NK-92 treated with Interleukin-12 subunit alpha and Interleukin-12 subunit beta, amount 100 ng/mL, for 24 hours (cell line): ENCODE measurements around the gene EEF1A1.
"Not testable (repeated sequence)": the region's sequence is repeated elsewhere in the genome, so short reads cannot be mapped to it uniquely, and the experiment has no call there.

Source experiments
- DNase-seq: peaks from one replicate; lab custom pipeline; 2025; lab: John Stamatoyannopoulos, UW

EEF1A1 gene

DNA sequence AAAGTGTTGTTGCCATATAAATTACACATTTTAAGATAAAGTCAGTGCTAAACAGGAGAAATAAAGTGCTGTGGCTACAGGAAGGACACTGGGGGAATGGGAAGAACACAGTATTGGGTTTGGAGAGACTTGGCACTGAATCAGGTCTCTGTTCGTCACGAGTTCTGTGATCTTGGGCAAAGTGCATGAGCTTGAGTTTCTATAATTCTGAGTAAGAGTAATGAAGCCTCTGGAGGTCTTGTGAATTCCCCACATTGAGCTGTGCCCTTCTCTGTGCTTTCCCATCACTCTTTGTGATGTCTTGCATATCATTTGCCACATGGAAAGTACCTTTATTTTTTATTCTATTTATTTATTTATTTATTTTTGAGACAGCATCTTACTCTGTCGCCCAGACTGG lies 16.8 kb upstream of the EEF1A1 start:
- DNase-seq, result no peak

DNA sequence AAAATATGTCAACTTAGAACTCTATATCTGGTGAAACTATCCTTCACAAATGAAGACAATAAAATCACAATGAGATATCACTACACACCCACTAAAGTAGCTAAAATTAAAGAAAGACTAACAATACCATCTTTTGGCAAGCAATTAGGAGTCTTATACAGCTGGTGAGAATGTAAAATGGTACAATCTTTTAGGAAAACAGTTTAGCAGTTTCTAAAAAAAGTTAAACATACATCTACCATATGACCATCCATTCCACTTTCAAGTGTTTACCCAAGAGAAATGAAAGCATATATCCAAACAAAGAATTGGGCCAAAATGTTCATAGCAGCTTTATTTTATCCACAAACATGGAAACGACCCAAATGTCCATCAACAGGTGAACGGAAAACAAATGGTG lies 13.8 kb upstream of the EEF1A1 start:
- DNase-seq, result no peak

DNA sequence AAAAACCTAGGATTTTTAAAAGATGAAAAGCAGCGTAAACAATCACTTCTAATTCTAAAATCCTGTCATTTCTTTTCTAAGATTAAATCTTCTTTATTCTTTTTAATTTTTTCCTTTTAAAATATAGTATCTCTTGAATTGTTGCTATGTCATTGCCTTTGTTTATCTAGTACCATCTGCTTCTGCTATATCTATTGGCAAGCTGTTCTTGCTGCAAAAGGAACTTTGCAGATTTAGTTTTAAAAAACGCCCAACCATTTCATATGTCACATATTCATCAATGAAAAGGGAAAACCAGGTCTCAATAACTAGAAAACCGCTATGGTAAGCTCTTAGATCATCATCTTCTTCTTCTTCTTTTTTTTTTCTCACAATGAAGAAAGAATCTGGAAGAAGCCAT lies 11.5 kb upstream of the EEF1A1 start:
- no peak for DNase-seq

DNA sequence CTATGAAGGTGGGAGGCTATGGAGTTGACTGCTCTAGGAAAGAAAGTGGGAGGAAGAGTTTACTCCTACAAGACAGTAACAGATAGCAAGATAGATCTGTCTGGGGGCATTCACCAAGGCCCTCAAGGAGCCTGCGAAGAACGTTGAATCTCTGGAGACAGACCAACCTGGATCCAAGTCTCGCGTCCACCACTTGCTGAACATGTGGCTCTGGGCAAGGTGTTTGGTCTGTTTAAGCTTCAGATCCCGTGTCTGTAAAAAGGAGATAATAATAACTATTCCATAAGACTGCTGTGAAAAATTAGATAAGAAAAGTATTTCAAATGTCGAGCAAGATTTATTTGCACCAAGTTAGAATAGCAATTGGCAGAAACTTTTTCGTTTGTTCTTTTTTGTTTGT lies 8.1 kb upstream of the EEF1A1 start:
- no peak for DNase-seq

DNA sequence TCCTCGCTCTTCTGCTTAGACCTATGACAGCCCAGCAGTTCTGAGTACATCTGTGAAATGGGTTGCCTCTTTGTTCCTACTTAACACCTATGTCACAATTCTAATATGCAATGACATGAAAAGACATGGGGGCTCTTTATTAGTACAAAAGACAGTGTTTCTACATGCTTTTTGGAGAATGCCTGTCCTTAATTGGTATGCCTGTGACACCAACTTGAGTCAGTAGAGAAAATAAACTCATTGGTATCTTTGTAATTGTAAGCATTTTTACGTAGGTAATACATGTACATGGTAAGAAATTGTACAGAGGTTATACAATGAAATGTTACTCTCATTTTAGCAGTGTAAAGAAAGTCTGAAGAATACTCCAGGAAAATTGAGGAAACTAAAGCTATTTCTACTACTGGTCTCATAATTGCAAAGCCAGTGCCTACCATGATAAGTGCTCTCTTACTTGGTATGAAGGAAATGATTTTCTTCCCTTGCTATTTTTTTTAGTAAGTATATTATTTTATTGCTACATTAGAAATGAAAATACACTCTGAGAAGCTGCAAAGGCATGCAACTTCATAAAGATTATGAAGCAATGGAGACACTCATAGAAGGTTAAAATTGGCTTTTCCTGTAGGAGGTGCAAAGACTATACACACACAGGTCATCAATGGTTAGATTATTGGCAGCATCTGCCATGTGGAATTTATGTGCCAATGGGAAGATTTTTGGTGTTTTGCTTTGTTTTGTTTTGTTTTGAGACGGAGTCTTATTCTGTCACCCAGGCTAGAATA lies 4.9 kb upstream of the EEF1A1 start:
- DNase-seq, result no peak

DNA sequence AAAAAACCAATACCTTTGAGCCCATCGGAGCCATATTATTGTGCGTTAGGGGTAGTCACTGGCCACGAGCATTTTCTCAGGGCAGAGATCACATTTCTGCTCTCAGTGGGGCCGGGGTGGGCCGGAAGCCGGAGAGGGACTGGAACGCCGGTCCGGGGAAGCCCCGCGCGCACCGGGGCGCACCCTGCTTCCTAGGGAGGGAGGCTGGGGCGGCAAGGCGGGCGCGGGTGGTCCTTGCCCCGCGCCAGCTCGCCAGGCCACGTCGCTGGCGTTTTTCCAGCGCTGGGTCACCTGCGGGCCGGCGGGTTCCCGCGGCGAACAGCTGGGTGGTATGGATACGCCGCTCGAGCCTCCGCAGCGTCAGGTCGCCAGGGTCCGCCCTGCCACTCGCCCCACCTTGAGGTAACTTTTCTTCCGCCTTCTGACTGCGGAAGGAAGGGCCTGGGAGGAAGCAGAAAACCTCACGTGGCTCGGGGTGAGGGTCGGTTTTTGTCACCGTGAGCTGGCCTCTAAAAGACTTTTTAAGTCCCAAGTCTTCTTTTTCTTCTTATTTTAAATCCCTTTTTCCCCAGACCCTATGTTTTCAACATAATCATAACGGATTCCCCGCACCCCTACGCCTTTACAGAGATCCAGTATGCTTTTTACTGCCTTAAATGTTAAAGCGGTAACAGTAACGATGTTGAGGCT lies 2.7 kb upstream of the EEF1A1 start:
- DNase-seq, result peak; percentile 75

DNA sequence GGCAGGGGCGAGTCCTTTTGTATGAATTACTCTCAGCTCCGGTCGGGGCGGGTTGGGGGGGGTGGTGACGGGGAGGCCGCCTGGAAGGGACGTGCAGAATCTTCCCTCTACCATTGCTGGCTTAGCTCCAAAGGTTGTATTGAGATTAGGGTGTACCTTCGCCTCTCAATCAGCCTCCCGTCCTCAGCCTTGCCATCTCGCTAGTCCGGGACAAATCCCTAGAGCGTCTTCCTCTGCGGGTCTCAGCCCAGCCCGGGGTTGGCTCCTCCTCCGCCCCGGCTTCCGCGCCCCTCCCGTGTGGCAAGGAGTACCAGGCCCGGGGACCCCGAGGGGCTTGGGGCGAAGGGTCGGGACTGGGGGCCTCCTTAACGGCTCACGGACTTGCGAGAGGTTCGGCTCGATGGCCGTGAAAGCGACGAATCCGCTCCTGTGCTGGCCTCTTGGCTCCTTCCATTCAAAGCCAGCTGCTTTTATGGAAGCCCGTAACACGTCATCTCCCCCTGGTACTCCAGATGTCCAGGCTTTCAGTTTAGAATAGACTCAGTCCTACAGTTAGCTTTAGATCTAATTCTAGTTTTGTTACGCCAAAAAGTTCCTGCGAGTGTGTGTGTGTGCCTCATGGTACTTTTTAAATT lies 636 bp upstream of the EEF1A1 start:
- DNase-seq, result peak; percentile 87

DNA sequence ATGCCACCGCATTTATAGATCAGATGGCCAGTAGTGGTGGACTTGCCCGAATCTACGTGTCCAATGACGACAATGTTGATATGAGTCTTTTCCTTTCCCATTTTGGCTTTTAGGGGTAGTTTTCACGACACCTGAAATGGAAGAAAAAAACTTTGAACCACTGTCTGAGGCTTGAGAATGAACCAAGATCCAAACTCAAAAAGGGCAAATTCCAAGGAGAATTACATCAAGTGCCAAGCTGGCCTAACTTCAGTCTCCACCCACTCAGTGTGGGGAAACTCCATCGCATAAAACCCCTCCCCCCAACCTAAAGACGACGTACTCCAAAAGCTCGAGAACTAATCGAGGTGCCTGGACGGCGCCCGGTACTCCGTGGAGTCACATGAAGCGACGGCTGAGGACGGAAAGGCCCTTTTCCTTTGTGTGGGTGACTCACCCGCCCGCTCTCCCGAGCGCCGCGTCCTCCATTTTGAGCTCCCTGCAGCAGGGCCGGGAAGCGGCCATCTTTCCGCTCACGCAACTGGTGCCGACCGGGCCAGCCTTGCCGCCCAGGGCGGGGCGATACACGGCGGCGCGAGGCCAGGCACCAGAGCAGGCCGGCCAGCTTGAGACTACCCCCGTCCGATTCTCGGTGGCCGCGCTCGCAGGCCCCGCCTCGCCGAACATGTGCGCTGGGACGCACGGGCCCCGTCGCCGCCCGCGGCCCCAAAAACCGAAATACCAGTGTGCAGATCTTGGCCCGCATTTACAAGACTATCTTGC lies 725 bp downstream of the EEF1A1 start:
- DNase-seq, result peak; percentile 65

DNA sequence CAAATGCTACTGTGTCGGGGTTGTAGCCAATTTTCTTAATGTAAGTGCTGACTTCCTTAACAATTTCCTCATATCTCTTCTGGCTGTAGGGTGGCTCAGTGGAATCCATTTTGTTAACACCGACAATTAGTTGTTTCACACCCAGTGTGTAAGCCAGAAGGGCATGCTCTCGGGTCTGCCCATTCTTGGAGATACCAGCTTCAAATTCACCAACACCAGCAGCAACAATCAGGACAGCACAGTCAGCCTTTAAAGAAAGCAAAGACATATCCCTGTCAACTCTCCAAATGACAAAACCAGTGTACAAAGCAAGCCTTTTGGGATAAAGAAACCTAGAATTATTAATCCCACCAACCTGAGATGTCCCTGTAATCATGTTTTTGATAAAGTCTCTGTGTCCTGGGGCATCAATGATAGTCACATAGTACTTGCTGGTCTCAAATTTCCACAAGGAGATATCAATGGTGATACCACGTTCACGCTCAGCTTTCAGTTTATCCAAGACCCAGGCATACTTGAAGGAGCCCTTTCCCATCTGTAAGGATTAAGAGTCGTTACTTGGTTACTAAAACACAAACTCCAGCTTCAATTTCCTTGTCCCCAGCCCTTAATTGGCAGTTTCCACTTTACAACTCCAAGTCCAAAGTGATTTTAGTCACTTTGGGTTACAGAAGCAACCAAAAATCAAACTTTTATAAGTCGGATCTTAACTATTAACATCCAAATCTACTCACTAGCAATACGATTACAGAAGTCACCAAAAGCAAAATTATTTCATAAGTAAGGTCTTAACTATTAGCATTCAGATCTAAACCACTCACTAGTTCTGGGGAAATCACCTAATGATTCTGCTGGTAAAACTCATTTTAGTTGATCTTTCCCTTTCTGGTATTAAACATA lies 1.6 kb downstream of the EEF1A1 start:
- not testable (repeated sequence) for DNase-seq

DNA sequence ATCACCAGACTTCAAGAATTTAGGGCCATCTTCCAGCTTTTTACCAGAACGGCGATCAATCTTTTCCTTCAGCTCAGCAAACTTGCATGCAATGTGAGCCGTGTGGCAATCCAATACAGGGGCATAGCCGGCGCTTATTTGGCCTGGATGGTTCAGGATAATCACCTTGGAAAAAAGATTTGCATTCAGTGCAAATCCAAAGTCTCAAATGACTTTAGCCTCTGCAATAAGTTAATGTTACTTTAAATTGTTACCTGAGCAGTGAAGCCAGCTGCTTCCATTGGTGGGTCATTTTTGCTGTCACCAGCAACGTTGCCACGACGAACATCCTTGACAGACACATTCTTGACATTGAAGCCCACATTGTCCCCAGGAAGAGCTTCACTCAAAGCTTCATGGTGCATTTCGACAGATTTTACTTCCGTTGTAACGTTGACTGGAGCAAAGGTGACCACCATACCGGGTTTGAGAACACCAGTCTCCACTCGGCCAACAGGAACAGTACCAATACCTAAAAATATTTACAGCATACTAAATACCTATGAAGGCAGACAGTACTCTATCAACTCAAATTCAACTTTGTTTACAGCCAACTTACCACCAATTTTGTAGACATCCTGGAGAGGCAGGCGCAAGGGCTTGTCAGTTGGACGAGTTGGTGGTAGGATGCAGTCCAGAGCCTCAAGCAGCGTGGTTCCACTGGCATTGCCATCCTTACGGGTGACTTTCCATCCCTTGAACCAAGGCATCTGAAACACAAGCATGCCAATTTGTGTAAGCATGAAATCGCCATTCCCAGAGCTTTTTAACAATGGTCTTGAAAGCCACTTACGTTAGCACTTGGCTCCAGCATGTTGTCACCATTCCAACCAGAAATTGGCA lies 2.5 kb downstream of the EEF1A1 start:
- DNase-seq, result not testable (repeated sequence)

DNA sequence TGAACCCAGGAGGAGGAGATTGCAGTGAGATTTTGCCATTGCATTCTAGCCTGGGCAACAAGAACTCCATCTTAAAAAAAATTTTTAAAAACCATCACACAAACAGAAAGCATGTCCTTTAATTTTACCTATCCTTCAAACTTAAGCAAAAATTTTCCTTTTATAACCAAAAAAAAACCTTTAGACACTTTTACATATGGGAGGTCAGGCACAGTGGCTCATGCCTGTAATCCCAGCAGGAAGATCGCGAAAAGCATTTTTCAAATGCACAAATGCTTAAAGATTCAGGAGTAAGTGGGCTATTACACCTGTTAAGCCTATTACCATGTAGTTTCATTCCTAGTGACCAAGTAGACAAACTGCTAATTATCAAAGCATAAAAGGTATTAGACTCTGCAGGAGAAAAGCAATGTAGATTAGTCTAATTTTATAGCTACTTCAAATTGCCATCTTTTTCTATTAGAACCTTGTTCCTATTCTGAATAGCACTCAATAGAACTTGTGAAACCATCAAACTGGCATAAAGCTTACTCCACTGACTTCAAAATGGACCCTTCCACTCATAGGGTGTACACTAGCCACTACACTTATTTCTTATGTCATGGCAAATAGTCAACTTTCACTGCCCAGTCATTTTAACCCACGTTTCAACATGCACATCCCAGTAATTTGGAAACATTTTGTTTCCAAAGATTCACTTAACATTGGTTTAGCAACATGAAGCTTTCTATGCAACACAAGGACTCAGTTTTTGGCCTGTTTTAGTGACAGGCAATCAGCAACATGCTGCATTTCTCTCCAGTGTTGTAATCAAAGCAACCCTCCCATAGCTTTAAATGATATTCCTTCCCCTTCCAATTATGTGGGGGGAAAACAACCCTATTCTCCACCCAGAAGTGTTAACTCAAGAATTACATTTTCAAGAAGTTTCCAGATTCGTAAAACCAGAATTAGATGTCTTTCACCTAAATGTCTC lies 4.0 kb downstream of the EEF1A1 start:
- no peak for DNase-seq

DNA sequence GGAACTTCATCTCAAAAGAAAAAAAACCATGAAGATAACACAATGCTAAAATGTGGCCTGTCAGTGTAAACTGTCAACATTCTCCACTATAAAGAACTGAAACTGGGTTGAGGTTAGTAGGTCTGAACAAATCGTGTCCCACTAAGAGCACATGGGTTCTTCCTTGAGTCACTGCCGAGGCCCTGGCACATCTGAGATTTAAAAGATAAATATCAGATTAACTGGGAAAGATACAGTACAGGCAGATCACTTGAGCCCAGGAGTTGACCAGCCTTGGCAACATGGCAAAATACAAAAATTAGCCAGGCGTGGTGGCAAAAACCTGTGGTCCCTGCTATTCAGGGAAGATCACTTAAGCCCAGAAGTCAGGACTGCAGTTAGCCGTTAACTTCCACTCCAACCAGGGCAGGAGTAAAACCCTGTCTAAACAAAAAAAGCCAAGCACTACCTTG lies 5.6 kb downstream of the EEF1A1 start:
- no peak for DNase-seq

DNA sequence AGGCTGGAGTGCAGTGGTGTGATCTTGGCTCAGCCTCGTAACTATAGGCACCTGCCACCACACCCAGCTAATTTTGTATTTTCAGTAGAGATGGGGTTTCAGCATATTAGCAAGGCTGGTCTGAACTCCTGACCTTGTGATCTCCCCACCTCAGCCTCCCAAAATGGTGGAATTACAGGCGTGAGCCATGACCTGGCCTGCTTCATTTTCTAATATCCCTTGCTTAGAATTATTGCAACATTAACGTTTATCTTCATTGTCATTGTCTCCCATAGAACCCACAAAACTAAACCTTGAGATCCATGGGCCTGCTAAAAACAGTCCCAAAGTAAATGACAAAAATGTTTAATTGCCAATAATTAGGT lies 6.1 kb downstream of the EEF1A1 start:
- no peak for DNase-seq

DNA sequence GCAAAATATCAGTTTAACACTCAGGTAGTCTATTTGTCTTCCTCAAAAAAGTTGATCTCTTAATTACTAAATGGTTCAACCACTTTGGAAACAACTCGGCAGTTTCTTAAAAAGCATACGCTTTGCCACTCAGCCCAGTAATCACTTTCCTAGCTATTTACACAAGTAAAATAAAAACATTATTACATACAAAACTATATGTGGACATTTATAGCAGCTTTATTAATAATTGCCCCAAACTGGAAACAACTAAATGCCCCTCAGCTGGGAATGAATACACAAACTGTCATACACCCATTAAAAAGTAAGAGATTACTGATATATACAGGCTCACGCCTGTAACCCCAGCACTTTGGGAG lies 7.4 kb downstream of the EEF1A1 start:
- DNase-seq, result no peak

DNA sequence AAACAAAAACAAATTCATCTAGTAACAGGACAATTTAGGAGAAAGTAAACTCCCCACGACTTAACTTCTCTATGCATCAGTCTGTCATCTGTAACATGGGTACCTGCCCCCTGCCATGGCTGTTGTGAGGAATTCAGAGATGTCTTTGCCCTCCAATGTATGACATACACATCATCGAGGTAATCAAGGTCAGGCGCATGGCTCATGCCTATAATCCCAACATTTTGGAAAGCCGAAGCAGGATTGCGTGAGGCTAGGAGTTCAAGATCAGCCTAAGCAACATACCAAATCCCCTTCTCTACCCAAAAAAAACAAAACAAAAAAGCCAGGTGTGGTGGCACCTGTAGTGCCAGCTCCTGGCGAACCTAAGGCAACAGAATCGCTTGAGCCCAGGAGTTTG lies 9.0 kb downstream of the EEF1A1 start:
- DNase-seq, result no peak

DNA sequence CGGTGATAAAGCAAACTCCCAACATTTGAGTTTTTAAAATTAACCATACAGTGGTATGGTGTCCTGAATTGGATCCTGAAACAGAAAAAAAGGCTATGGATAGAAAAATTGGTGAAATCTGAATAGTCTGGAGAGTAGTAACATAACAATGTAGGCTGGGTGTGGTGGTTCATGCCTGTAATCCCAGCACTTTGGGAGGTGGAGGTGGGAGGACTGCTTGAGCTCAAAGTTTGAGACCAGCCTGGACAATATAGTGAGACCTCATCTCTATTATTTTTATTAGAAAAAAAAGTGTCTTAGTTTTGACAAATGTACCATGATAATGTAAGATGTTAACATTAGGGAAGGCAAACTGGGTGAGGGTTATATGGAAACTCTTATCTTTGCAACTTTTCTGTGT lies 11.0 kb downstream of the EEF1A1 start:
- DNase-seq, result no peak

DNA sequence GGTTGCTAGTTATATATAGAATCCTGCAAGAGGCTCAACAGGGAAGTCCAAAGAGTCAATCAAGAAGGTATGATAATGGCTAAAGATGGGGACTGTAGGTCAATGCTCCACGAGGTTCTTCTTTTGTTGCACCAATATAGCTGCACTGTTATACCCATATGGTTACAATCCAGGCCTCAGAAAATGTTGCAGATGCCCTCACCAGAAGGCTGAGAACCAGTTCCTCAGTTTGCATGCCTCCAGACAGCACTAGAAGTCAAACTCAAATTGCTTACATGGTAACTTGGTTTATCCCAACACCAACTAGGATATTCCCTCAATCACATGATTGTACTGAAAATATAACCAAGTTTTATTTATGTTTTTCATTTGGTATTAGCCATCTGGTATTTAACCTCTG lies 12.1 kb downstream of the EEF1A1 start:
- no peak for DNase-seq

DNA sequence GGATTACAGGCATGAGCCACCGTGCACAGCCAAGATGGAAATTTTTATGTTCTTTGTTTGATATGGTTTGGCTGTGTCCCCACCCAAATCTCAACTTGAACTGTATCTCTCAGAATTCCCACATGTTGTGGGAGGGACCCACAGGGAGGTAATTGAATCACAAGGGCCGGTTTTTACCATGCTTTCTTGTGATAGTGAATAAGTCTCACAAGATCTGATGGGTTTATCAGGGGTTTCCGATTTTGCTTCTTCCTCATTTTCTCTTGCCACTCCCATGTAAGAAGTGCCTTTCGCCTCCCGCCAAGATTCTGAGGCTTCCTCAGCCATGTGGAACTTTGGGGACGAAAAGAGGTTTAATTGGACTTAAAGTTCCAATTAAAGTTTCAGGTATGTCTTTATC lies 14.6 kb downstream of the EEF1A1 start:
- no peak for DNase-seq

DNA sequence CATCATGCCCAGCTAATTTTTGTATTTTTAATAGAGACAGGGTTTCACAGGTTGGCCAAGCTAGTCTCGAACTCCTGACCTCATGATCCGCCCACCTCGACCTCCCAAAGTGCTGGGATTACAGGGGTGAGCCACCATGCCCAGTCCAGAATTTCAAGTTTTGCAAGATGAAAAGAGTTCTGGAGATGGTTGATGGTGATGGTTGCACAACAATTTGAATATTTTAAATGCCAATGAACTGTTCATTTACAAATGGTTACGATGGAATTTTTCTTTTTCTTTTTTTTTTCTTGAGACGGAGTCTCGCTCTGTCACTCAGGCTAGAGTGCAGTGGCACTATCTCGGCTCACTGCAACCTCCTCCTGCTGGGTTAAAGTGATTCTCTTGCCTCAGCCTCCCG lies 15.1 kb downstream of the EEF1A1 start:
- DNase-seq, result not testable (repeated sequence)
